Right renal pelvis (tissue), 4 donors: Measurements from ENCODE around the gene CDC40. TPM values are rescaled to one million over a fixed set of nuclear protein-coding genes. Genes with fewer than 3 reads are reported as not detected.
"Not testable (repeated sequence)": the region's sequence is repeated elsewhere in the genome, so short reads cannot be mapped to it uniquely, and the experiment has no call there.

Source experiments
- DNase-seq, 4 donors: peaks; one replicate each; pipeline ENCODE4 v3.0.0-alpha.2; 2013; ENCODE audit warnings: low read depth in 4 of 4, low spot score in 3 of 4, missing footprints in 1 of 4
- polyA plus RNA-seq, 4 donors: library from polyadenylated mRNA; unstranded; fragments of 120-200 nt; gene quantifications; one replicate each; pipeline ENCODE4 v1.2.1, GENCODE V29; 2013; ENCODE audit not compliant: insufficient read length in 4 of 4

Gene CDC40
- polyA plus RNA-seq, 4 donors: 28.3 to 37.0 (median 33.0) TPM

DNA sequence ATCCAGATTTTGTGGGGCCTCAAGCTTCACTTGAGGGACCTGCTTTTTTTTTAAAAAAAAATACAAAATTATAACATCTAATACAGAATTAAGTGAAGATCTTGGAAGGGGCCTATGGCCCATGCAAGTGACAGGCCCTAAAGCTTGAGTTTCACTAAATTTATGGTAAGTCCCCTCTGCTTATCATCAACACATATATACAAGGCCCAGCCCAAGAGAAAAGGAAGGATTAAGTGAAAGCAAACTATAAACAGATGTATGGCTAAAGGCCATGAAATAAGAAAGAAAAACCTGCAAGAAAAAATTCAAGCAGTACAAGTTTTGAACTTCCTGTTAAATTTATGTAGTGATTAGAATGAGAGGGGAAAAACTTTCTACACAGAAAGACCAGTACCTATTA is 86.8 kb downstream of the CDC40 start:
- DNase-seq: no peak

DNA sequence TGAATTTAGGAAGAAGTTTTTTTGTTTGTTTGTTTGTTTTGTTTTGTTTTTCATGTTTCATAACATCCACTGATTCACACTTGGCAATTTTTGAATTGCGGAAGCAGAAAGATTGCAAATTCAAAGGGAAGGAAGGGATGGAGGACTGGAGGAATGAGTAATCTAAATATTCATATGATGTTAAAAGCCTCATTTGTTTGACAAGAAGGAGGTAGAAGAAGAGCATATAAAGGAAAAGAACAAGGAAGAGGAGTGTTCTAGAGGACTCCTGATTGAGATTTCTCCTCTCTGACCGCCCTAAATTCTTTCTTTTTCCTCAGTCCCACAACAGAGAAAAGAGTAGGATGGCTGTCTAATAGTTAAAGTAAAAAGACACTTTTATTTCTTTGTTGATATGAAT is 89.4 kb downstream of the CDC40 start:
- DNase-seq: no peak

DNA sequence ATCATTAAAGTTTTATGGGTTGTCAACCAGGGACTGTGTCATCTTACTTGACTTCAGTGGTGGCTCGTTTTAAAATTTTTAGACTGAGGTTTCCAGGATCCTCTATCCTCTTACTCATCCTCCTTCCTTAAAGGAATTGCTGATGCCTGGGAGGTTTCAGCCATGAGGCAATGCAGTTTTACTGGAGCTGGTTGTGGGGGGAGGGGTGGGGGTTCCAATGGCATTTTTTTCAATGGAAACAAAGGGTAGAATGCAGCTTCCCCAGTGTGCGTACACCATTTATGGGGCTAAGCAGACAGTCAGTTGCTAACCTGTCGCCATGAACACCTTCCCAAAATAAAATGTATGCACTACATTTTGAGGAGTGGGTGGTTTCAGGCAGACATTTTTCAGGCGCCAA is 89.9 kb downstream of the CDC40 start:
- no peak for DNase-seq

DNA sequence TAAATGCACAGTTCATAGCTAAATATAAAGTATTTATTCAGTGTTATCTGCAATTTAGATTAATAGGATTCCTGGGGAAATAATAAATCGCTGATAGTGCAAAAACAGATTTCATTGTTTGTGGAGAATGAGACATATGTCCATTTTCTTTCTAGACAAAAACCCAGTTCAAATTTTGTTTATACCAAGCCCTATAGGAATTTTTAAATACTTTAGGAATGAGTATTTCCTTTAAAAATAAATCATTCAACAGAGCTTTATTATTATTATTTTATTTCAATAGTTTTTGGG is 91.5 kb downstream of the CDC40 start:
- DNase-seq: no peak

DNA sequence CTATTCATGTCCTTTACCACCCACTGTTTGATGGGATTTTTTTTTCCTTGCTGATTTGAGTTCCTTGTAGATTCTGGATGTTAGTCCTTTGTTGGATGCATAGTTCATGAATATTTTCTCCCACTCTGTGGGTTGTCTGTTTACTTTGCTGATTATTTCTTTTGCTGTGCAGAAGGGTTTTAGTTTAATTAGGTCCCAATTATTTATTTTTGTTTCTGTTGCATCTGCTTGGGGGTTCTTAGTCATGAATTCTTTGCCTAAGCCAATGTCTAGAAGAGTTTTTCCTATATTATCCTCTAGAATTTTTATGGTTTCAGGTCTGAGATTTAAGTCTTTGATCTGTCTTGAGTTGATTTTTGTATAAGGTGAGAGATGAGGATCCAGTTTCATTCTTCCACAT is 92.6 kb downstream of the CDC40 start:
- DNase-seq: not testable (repeated sequence)

DNA sequence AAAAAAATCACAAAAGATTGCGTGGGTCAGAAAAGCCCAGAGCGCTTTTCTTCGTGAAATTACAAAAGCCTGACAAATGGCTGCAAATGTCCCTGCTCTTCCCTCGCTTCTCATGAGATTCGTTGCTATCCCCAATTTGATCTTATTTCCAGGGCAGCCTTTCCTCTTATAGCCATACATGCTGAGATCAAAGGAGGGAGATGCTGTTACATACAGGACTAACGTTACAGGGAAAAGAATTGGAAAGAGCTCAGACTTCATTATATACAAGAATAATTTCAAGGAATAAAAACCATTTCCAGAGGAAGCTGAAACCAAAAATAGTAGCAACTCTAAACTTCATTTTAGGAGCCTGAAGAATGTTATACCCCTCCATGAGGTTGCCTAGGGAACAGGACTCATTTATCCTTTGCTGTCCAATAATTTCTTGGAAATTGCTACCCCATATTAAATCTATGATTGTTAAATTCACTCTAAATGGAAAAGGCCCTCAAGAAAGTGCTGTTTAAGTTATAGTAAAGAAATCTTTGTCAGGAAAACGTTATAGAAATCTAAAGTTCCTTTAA is 97.0 kb downstream of the CDC40 start:
- no peak for DNase-seq

Other genes starting within 250 kb of the CDC40 start
- gene GPR6, start 202.1 kb upstream of the CDC40 start, polyA plus RNA-seq: not detected
- gene WASF1, start 757 bp upstream of the CDC40 start, polyA plus RNA-seq: 10 to 100 TPM; 47.1 to 63.6 (median 56.3) TPM
- gene METTL24, start 177.9 kb downstream of the CDC40 start, polyA plus RNA-seq: 10 to 100 TPM; 11.9 to 17.3 (median 14.0) TPM
- gene DDO, start 235.1 kb downstream of the CDC40 start, polyA plus RNA-seq: 1 to 10 TPM in 1 of 4 donors, under 1 TPM in 3; 0.43 to 1.2 (median 0.79) TPM